MM.1S (cell line): ENCODE measurements around the gene CARD9.

Experiments
- DNase-seq: peaks from one replicate; pipeline ENCODE4 v3.0.0-alpha.2; 2015
- H2AFZ ChIP-seq: fragments of 300-600 bp; sonication (generic); 2 replicates; pipeline ENCODE4 v1.6.0; 2016; ENCODE audit warnings: antibody characterized with exemption, low read length
- H3F3A ChIP-seq: fragments of 300-600 bp; sonication (generic); 2 replicates; pipeline ENCODE4 v1.6.1; 2016; ENCODE audit warnings: mild to moderate bottlenecking, antibody characterized with exemption, low read length, moderate library complexity, mixed read lengths; ENCODE audit not compliant: insufficient read depth
- H3K27ac ChIP-seq: fragments of 300-600 bp; sonication (generic); 2 replicates; pipeline ENCODE4 v1.5.1; 2016; ENCODE audit warnings: mild to moderate bottlenecking, low read length
- H3K27me3 ChIP-seq: fragments of 300-600 bp; sonication (generic); replicated peaks from 2 replicates; pipeline ENCODE4 v1.6.0; 2016; ENCODE audit warnings: low read length; ENCODE audit not compliant: insufficient read depth
- H3K36me3 ChIP-seq: fragments of 300-600 bp; sonication (generic); replicated peaks from 2 replicates; pipeline ENCODE4 v1.6.1; 2016; ENCODE audit warnings: mild to moderate bottlenecking, low read length, mixed read lengths; ENCODE audit not compliant: insufficient read depth
- H3K4me1 ChIP-seq: fragments of 300-600 bp; sonication (generic); 2 replicates; pipeline ENCODE4 v1.6.1; 2016; ENCODE audit warnings: low read length, mixed read lengths
- H3K4me2 ChIP-seq: fragments of 300-600 bp; sonication (generic); 2 replicates; pipeline ENCODE4 v1.6.0; 2016; ENCODE audit warnings: low read depth, low read length
- H3K4me3 ChIP-seq: fragments of 300-600 bp; sonication (generic); 2 replicates; pipeline ENCODE4 v1.5.1; 2016; ENCODE audit warnings: low read length, mixed read lengths
- H3K79me2 ChIP-seq: fragments of 300-600 bp; sonication (generic); 2 replicates; pipeline ENCODE4 v1.6.1; 2016; ENCODE audit warnings: mixed run types, low read length, mixed read lengths
- H3K9ac ChIP-seq: fragments of 300-600 bp; sonication (generic); 2 replicates; pipeline ENCODE4 v1.6.1; 2016; ENCODE audit warnings: low read length, mixed read lengths
- H3K9me2 ChIP-seq: fragments of 300-600 bp; sonication (generic); replicated peaks from 2 replicates; pipeline ENCODE4 v1.6.1; 2016; ENCODE audit warnings: mild to moderate bottlenecking, low read length, mixed read lengths; ENCODE audit not compliant: insufficient read depth
- H3K9me3 ChIP-seq: fragments of 300-600 bp; sonication (generic); replicated peaks from 2 replicates; pipeline ENCODE4 v1.6.1; 2016; ENCODE audit warnings: mild to moderate bottlenecking, low read length, mixed read lengths; ENCODE audit not compliant: insufficient read depth
- H4K20me1 ChIP-seq: fragments of 300-600 bp; sonication (generic); 2 replicates; pipeline ENCODE4 v1.6.1; 2016; ENCODE audit warnings: mild to moderate bottlenecking, low read length, moderate library complexity, mixed read lengths; ENCODE audit not compliant: insufficient read depth
- EZH2 ChIP-seq: fragments of 300-600 bp; sonication (generic); optimal IDR thresholded peaks from 2 replicates; pipeline ENCODE3; 2017; ENCODE audit warnings: low read depth, mild to moderate bottlenecking, antibody characterized with exemption, low read length, mixed read lengths
- EZH2phosphoT487 ChIP-seq: fragments of 300-600 bp; sonication (generic); IDR thresholded peaks from 2 replicates; pipeline ENCODE4 v1.6.1; 2018; ENCODE audit warnings: antibody characterized with exemption, low read length
- TF ChIP-seq, protein P1 (sequence below): fragments of 300-600 bp; sonication (generic); IDR thresholded peaks from 2 replicates; pipeline ENCODE4 v1.5.1; 2016; ENCODE audit warnings: antibody characterized with exemption, low read length, mixed read lengths

The CARD9 gene

GRCh38 chr9:136329636-136330405, 43.6 kb downstream of the CARD9 start:
- Histone ChIP-seq H3K27ac (no peak overlapping the region), H3K9me3 (no peaks in the 10 kb centered on the region), H3K27me3 (peaks cover 92% of the 10 kb centered on the region), H3K79me2 (no peaks in the 10 kb centered on the region), H3K4me2 (no peak overlapping the region), H3F3A (no peaks in the 10 kb centered on the region), H4K20me1 (no peaks in the 10 kb centered on the region), H3K4me1 (peaks cover 6% of the 10 kb centered on the region; the same call in 1 of the 2 replicates), H2AFZ (no peak overlapping the region), H3K9ac (no peak overlapping the region), H3K9me2 (no peaks in the 10 kb centered on the region), H3K4me3 (no peak overlapping the region), H3K36me3 (no peaks in the 10 kb centered on the region)
- DNase-seq: no peak
- no peak for TF ChIP-seq EZH2phosphoT487
- TF ChIP-seq, protein P1, sequence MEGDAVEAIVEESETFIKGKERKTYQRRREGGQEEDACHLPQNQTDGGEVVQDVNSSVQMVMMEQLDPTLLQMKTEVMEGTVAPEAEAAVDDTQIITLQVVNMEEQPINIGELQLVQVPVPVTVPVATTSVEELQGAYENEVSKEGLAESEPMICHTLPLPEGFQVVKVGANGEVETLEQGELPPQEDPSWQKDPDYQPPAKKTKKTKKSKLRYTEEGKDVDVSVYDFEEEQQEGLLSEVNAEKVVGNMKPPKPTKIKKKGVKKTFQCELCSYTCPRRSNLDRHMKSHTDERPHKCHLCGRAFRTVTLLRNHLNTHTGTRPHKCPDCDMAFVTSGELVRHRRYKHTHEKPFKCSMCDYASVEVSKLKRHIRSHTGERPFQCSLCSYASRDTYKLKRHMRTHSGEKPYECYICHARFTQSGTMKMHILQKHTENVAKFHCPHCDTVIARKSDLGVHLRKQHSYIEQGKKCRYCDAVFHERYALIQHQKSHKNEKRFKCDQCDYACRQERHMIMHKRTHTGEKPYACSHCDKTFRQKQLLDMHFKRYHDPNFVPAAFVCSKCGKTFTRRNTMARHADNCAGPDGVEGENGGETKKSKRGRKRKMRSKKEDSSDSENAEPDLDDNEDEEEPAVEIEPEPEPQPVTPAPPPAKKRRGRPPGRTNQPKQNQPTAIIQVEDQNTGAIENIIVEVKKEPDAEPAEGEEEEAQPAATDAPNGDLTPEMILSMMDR: no peak
- no peak for TF ChIP-seq EZH2

DNA sequence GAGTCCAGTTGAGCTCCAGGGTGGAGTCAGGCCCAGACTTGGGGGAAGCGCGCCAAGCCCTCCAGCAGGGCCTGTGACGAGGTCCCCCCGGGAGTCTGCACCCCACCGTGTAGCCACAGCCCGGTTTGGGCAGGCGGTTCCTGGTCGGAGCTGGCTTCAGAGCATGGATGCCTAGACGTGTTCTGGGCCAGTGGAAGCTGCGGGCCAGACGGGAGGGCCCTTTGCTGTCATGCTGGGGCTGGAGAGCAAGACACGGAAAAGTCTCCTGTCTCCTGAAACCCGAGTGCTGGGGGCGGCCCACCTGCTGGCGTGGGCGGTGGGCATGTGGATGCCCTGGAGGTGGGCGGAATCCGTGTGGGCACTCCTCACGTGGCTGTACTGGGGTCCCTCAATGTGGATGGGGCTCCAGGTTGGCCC, 44.2 kb downstream of the CARD9 start:
- H3K36me3 ChIP-seq: no peaks in the 10 kb centered on the region
- H3K4me1 ChIP-seq: peaks cover 6% of the 10 kb centered on the region; the same call in 1 of the 2 replicates
- no peak overlapping the region for H3K4me3 ChIP-seq
- H2AFZ ChIP-seq: no peak overlapping the region
- no peaks in the 10 kb centered on the region for H3K9me2 ChIP-seq
- no peaks in the 10 kb centered on the region for H4K20me1 ChIP-seq
- H3K9me3 ChIP-seq: no peaks in the 10 kb centered on the region
- no peak overlapping the region for H3K27ac ChIP-seq
- no peaks in the 10 kb centered on the region for H3F3A ChIP-seq
- no peak overlapping the region for H3K9ac ChIP-seq
- H3K27me3 ChIP-seq: peaks cover 92% of the 10 kb centered on the region
- no peak overlapping the region for H3K4me2 ChIP-seq
- TF ChIP-seq EZH2phosphoT487 (no peak), EZH2 (no peak)
- TF ChIP-seq, protein P1: no peak
- no peaks in the 10 kb centered on the region for H3K79me2 ChIP-seq
- DNase-seq: no peak

DNA sequence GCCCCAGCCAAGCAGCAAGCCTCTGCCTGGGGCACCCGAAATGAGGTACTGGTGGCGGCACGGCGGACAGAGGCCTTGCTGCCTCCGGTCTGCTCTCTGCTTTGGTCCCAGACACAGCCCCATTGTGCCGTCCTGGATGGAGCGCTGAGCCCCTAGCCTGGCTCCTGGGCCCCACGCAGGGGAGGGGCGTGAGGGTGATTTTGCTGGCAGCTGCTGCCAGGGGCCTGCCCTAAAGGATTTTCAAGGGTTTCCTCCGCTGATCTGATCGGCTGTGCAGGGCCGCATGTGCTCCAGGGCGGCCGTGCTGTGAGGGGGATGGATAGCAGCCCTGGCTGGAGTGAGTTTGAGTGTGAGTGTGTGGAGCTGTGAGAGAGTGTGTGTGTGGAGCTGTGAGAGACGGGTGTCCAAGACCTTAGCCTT, 44.8 kb downstream of the CARD9 start:
- H3K9me2 ChIP-seq: no peaks in the 10 kb centered on the region
- peaks cover 6% of the 10 kb centered on the region; the same call in 1 of the 2 replicates for H3K4me1 ChIP-seq
- no peak overlapping the region for H3K4me3 ChIP-seq
- no peaks in the 10 kb centered on the region for H3K36me3 ChIP-seq
- H2AFZ ChIP-seq: no peak overlapping the region
- H3K27me3 ChIP-seq: peaks cover 92% of the 10 kb centered on the region
- no peaks in the 10 kb centered on the region for H4K20me1 ChIP-seq
- no peak for DNase-seq
- H3K4me2 ChIP-seq: no peak overlapping the region
- no peaks in the 10 kb centered on the region for H3K79me2 ChIP-seq
- TF ChIP-seq, protein P1: no peak
- TF ChIP-seq EZH2phosphoT487 (no peak), EZH2 (no peak)
- no peak overlapping the region for H3K9ac ChIP-seq
- H3K27ac ChIP-seq: no peak overlapping the region
- no peaks in the 10 kb centered on the region for H3F3A ChIP-seq
- H3K9me3 ChIP-seq: no peaks in the 10 kb centered on the region
